ENCODE data around the gene CBX1. TPM values are rescaled to one million over a fixed set of nuclear protein-coding genes. Genes with fewer than 3 reads are reported as not detected.

CBX1 gene
- total and polyA plus RNA-seq, 2 of the 13 experiments (the other 11 are each of a cell fraction or from before 2014, with no cell fraction given): 17.8 to 108 TPM

GRCh38 chr17:48030531-48030930, 70.7 kb downstream of the CBX1 start:
- WGBS (ENCODE audit: low lambda C conversion rate): 44% methylated on average over 5 of the region's 5 CpGs
- H3K27ac ChIP-seq (ENCODE audit: extremely low read length, insufficient read depth, low read length): no peak overlapping the region
- no peak overlapping the region for H3K9ac ChIP-seq (ENCODE audit: insufficient read depth, low read depth, low read length)
- no peak for TF ChIP-seq KLF16 (CRISPR knock-in tag; IDR thresholded peaks at IDR 0.05)
- no peak for TF ChIP-seq ZNF30 (CRISPR knock-in tag; IDR thresholded peaks at IDR 0.05)
- TF ChIP-seq ZNF138 (CRISPR knock-in tag; IDR thresholded peaks at IDR 0.05; ENCODE audit: low read depth): no peak
- no peak for TF ChIP-seq ZBTB34 (CRISPR knock-in tag; IDR thresholded peaks at IDR 0.05)
- no peak for TF ChIP-seq RARG (CRISPR knock-in tag; IDR thresholded peaks at IDR 0.05; ENCODE audit: low read depth)
- no peak for TF ChIP-seq HDAC6 (IDR thresholded peaks at IDR 0.05; ENCODE audit: low read depth, low read length)
- TF ChIP-seq MTA1 (CRISPR knock-in tag; IDR thresholded peaks at IDR 0.05; ENCODE audit: borderline replicate concordance): no peak
- no peak for TF ChIP-seq NFKB2 (CRISPR knock-in tag; IDR thresholded peaks at IDR 0.05; ENCODE audit: borderline replicate concordance)
- no peak for TF ChIP-seq ZBTB25 (CRISPR knock-in tag; IDR thresholded peaks at IDR 0.05)
- TF ChIP-seq, protein P1, sequence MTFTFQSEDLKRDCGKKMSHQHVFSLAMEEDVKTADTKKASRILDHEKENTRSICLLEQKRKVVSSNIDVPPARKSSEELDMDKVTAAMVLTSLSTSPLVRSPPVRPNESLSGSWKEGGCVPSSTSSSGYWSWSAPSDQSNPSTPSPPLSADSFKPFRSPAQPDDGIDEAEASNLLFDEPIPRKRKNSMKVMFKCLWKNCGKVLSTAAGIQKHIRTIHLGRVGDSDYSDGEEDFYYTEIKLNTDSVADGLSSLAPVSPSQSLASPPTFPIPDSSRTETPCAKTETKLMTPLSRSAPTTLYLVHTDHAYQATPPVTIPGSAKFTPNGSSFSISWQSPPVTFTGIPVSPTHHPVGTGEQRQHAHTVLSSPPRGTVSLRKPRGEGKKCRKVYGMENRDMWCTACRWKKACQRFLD (CRISPR knock-in tag; IDR thresholded peaks at IDR 0.05; ENCODE audit: borderline replicate concordance): no peak
- TF ChIP-seq, protein P2, sequence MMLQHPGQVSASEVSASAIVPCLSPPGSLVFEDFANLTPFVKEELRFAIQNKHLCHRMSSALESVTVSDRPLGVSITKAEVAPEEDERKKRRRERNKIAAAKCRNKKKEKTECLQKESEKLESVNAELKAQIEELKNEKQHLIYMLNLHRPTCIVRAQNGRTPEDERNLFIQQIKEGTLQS (CRISPR knock-in tag; IDR thresholded peaks at IDR 0.05): no peak
- TF ChIP-seq, protein P3, sequence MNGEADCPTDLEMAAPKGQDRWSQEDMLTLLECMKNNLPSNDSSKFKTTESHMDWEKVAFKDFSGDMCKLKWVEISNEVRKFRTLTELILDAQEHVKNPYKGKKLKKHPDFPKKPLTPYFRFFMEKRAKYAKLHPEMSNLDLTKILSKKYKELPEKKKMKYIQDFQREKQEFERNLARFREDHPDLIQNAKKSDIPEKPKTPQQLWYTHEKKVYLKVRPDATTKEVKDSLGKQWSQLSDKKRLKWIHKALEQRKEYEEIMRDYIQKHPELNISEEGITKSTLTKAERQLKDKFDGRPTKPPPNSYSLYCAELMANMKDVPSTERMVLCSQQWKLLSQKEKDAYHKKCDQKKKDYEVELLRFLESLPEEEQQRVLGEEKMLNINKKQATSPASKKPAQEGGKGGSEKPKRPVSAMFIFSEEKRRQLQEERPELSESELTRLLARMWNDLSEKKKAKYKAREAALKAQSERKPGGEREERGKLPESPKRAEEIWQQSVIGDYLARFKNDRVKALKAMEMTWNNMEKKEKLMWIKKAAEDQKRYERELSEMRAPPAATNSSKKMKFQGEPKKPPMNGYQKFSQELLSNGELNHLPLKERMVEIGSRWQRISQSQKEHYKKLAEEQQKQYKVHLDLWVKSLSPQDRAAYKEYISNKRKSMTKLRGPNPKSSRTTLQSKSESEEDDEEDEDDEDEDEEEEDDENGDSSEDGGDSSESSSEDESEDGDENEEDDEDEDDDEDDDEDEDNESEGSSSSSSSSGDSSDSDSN (CRISPR knock-in tag; IDR thresholded peaks at IDR 0.05): no peak
- no peak for TF ChIP-seq ZNF839 (CRISPR knock-in tag; IDR thresholded peaks at IDR 0.05; ENCODE audit: borderline replicate concordance)
- TF ChIP-seq PHF5A (CRISPR knock-in tag; IDR thresholded peaks at IDR 0.05; ENCODE audit: low read depth, unreplicated experiment): no peak
- in situ Hi-C loops (cut with HindIII; ENCODE audit: extremely low pct_ligation_motif_present, low pct_unique_long_range_greater_than_20kb) (no loop called here), intact Hi-C loops (cut with micrococcal nuclease; ENCODE audit: unreplicated experiment) (no loop called here)
- H3K9me3 ChIP-seq (ENCODE audit: low read length): no peaks in the 10 kb centered on the region
- no TSS peak for BruUV-seq (replicated peaks)
- H3K4me1 ChIP-seq (ENCODE audit: insufficient read depth, low read length): peaks cover 16% of the 10 kb centered on the region
- DNase-seq (ENCODE audit: low spot score) (no peak), FAIRE-seq (no peak), ATAC-seq (no peak)
- ChIA-PET CTCF (ENCODE audit: low intra/inter-chr PET ratio, low total read pairs) (no interaction called here), POLR2A (interaction anchor here (0.5 kb wide), 1 partner anchor 18 kb away, joined by 3 read pairs; the partner anchor contains the start of gene NFE2L1)
- no peaks in the 10 kb centered on the region for H4K20me1 ChIP-seq (ENCODE audit: insufficient read depth, low read length)
- no peaks in the 10 kb centered on the region for H3K36me3 ChIP-seq (replicated peaks in 1 of 2; ENCODE audit: control insufficient read depth in 1 of 2, insufficient read depth in 2 of 2, low read length in 2 of 2)
- H3K4me3 ChIP-seq (replicated peaks in 1 of 3; ENCODE audit: insufficient read depth in 1 of 3, low read depth in 2 of 3, low read length in 3 of 3): no peak overlapping the region
- no peaks in the 10 kb centered on the region for H3K79me2 ChIP-seq (ENCODE audit: insufficient read depth, low read length)
- H3K4me2 ChIP-seq (ENCODE audit: low read depth, low read length): no peak overlapping the region
- H2AFZ ChIP-seq (ENCODE audit: low read length): no peak overlapping the region
- H3K27me3 ChIP-seq (ENCODE audit: control insufficient read depth in 1 of 2, insufficient read depth in 2 of 2, low read length in 2 of 2): peaks cover 1 to 30% of the 10 kb centered on the region in 2 experiments; a peak in 2 of 5 replicates
